HG03025 (cell line): ENCODE data around the gene MAOA.
"Not testable (repeated sequence)": the region's sequence is repeated elsewhere in the genome, so short reads cannot be mapped to it uniquely, and the experiment has no call there.

ENCODE experiments used
- ATAC-seq: cut with Tn5 transposase; IDR thresholded peaks from one replicate; pipeline ENCODE4 v1.9.1; 2021; ENCODE audit warnings: mild to moderate bottlenecking, moderate library complexity; ENCODE audit not compliant: unreplicated experiment, low FRiP score

The MAOA gene

DNA sequence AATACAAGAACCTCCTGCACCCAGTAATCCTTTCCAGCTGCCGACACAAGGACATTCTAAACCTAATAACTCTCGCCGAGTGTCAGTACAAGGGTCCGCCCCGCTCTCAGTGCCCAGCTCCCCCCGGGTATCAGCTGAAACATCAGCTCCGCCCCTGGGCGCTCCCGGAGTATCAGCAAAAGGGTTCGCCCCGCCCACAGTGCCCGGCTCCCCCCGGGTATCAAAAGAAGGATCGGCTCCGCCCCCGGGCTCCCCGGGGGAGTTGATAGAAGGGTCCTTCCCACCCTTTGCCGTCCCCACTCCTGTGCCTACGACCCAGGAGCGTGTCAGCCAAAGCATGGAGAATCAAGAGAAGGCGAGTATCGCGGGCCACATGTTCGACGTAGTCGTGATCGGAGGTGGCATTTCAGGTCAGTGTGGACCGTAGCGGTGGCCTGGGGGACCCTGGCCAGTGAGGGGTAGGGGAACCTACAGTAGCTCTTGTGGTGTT lies at the start of gene MAOA:
TSS of gene MAOA (plus strand) at position 295 of the 490 bp plus-strand sequence. CDS start at position 338, 43 bp downstream.
- no peak for ATAC-seq

DNA sequence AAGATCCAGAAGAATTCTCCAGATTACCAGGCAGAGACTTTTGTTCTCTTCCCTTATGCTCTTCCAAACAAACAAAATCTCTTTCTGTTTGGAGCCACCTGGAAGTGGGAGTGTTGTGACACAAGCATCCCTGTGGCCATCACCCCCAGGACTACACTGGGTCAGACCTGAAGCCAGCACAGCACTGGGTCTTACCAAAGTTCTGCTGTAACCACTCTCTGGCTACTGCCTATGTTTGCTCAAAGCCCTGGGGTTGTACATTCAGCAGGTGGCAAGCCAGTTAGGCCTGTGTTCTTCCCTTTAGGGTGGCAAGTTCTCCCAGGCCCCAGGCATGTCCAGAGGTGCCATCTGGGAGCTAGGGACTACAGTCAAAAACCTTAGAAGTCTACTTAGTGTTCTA lies 43.7 kb upstream of the MAOA start:
- ATAC-seq, result no peak

DNA sequence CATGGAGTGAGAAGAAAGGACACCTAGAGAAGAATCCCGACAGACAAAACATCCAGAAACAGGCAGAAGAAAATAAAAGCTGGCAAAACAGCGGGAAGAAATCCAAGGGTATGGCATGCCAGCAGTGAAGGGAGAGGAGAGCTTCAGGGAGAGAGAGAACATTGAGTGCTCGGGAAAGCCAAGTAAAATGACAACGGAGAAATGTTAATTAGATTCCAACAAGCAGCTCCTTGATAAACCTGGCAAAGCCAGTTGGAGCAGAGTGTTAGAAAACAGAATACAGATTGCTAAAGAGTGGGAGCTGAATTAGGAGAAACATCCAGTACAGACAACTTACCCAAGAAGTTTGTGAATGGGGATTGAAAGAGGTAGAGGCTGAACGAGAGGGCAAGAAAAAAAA lies 40.4 kb upstream of the MAOA start:
- no peak for ATAC-seq

DNA sequence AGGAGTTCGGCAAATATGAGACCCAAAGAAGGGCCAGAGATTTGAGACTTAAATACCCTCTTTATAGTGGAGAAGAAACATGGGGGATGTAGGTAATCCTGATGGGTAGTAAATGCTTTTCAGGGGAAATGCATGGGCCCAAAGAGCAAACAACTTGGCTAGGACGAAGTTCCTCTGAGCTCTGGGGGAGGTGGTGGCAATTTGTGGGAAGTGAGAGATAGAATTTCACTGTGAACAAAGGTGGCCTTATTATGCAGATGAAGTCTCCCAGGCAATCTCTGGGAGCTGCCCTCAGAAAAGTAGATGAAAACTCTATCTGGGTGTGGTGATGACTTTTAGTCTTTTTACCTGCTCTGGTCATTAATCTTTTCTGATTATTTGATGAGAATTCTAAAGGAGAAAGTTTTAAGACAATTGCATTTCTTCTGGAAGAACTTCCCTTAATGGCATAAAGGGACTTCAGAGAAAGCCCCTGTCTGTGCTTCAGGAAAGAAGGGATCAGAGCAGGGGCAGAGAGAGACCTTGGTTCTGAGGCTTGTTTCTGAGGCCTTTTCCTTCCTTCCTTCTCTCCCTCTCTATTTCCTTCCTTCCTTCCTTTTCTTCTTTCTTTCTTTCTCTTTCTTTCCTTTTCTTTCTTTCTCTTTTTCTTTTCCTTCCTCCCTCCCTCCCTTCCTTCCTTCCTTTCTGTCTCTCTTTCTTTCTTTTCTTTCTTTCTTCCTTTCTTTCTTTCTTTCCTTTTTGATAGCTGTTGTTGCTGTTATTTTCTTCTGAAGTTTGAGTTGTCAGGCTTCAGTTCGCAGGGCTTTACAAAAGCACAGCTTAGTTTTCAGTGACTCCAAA lies 37.5 kb upstream of the MAOA start:
- ATAC-seq, result no peak

DNA sequence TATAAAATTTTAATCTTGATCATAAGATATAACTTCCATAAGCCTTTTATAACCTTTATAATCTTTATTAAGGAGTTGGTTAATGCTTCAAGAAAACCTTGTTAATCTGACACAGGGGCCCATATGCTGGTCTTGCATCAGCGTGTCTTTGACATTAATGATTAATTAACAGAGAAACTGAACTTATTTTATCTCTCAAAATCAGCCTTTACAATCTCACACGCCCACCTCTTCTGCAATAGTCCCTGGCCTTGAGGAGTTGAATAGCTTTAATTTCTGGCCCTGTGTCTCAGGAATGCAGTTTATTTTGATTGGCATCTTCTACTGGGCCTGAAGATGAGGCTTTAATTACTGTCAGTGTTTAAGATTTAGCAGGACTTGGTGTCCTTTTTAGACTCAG lies 36.2 kb upstream of the MAOA start:
- ATAC-seq, result not testable (repeated sequence)

DNA sequence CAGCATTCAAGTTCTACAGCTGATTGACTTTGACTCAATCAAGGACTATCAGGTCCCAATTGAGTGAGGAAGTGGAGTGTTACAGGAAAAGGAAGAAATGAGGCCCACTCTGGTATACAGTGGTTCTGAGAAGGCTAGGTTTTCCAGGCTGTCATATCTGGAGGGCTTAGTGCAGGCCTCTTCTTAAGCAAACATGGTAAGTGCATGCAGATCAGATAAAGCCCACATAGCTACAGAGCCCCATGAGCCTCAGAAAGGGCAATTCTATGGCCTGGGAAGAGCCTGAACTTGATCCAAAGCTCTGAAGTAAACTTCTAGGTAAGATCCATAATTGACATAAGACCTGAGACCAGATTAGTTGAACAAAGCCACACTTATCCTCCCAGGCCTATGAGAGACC lies 29.0 kb upstream of the MAOA start:
- no peak for ATAC-seq

DNA sequence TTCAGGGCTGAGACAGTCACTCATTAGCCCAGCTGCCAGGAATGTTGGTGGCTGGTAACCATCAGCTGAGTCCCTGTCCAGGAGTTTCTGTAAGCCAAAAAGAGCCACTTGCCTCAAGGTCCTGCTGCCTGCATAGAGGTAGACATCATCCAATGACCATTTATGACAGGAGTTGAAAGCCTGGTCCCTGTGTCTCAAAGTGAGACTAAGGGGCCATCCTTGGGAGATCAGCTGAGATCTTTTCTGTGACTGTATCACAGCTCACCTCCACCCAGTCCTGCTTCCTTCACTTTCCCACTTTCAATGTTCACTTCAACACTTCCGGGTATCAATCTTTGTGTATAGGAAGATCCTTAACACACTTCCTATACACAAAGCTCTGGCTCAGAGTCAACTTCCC lies 28.4 kb upstream of the MAOA start:
- ATAC-seq, result no peak

DNA sequence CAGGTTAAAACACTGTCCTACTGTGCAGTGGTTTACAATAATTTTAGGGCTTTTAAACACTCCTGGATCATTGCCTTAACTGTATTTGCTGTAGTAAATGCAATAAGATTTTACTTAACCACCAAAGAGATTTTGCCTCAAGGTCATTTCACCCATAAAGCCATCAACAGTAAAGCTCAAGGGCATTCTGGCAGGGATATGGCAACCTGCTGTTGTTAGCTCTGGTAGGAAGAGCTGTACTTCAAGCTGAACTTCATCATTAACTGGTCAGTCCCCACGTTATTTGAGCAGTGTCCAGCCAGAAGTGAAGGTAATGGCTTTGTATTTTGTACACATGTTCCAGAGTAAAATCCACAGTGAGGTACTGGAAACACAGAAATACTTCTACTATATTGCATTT lies 26.9 kb upstream of the MAOA start:
- no peak for ATAC-seq

DNA sequence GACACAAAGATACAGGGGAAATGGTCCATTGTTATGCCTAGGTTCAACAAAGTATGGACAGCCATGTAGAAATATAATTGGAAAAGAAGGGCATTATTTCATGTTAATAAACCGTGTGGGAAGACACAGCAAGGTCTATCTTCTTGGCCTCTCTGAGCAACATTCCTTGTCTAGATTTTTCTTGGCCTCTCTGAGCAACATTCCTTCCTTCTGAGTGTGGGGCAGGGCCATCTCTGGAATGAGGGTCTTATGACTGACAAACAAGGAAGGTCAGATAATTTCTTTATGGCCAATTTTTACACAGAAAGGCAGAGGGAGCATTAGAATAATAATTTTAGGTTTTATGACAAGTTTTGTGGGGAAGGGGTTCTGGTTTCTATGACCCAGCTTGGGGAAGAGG lies 24.3 kb upstream of the MAOA start:
- no peak for ATAC-seq

DNA sequence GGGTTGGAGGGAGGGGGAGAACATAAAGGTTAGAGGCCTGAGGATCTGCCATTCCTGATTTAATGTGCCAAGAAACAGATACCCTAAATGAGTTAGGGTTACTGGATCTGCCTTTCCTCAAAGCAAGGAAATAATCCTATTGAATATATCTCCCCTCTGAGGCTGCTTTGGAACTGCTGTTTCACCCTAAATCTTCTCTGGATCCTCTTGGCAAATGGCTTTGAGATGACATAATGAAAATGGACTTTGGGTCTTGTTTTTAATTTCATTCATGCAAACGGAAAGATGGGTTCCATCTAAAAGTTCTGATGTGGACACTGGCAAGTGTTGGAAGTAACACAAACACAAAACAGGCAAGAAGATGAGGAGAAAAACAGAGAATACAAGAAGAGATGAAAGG lies 23.0 kb upstream of the MAOA start:
- no peak for ATAC-seq

DNA sequence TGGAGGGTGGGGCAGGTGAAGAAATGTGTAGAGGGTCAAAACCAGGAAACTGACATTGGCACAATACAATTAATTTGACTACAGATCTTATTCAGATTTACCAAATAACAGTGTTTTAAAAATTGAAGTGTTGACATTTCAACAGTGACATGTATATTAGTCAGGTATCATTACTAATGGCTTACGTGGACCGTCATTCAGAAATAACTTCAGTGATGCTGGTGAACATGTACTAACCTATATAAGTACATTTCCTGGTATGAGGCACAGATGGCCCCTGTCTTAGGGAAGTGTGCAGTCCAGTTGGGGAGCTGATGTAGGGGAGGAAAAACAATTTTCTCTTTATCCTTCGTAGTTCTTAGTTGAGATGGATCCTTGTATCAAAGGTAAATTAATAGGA lies 22.3 kb upstream of the MAOA start:
- no peak for ATAC-seq

DNA sequence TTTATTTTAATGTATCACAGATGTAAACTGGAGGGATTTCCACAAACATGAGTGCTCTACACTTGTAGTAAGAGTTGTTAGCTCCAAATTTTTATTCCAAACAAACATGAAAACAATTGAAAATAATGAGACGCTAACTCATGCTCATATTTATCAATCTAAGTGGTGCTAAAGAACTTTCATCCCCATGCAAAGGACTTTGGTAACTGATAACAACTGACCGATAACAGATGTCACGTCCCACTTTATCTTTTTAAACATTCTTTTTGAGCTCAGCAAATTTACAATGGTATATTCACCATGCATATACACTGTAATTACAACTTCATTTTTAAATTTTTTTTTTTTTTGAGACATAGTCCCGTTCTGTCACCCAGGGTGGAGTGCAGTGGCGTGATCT lies 15.6 kb upstream of the MAOA start:
- ATAC-seq, result no peak

DNA sequence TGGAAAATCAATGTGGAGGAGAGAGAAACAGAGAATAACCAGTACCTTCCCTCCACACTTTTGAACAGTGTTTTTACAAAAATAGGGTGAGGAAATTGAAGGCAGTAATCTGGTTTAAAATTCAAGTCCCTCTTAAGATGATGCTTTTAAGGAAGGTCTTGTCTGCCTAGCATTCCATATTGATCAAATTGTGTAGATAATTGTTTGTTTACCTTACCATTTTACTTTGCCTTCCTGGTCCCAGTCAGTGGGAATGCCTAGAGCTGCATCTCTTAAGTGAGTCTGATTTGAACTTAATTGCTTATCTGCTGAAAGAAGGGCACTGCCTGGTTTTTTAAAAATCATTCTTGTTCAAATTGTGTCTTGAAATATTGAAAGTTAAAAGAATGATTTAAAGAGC lies 14.4 kb upstream of the MAOA start:
- no peak for ATAC-seq

DNA sequence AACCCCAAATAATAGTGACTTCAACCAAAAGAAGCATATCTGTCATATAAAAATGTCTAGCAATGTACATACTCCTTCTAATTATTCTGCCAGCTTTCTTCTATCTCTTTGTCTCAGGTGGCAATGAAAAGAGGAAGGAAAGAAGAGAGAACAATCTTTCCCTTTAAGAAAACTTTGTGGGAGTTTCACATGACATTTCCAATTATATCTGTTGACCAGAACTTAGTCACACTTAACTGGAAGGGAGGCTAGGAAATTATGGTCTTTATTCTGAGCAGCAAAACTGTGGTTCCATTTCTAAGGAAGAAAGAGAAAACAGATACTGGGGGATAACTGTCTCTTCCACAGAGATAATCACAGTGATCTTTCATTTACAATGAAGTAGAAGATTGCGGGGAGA lies 12.9 kb upstream of the MAOA start:
- no peak for ATAC-seq

DNA sequence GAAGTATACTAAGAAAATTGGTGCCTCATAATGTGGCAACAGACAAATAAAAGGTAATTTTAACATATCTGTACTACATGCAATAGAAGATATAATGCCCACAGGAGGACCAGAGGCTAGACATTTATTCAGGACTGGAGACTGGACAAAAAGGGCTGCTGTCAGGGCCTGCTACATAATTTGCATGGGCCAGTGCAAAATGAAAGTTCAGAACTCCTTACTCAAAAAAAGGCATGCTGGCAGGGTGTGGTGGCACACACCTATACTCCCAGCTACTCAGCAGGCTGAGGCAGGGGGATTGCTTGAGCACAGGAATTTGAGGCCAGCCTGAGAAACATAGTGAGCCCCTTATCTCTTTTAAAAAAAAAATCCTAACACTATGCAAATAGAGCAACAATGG lies 12.4 kb upstream of the MAOA start:
- ATAC-seq, result no peak

DNA sequence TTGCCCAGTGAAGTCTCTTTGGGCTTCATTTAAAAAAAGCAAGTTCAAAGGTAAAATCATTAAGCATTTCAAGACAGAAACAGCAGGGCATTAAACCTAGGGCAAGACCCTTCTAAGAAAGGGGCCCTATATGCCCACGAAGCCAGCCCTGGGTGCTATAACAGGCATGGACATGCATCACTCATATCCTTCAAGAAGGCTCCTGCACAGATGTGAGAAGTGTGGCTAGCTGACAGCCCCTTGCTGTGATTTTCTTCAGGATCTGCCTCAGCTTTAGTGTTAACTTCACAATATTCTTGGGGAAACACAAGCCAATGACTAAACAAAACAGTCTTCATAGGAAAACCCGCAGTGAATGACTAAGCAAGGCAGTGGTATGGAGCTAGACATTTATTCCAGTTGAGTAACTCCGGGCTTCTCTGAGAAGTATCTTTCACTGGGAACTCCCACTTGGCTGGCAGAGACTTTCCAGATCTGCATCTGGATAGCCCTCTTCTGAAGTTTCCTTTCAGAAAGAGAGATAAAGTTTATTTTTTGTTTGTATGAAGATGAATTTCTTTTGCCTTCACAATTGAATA lies 11.9 kb upstream of the MAOA start:
- ATAC-seq, result no peak

DNA sequence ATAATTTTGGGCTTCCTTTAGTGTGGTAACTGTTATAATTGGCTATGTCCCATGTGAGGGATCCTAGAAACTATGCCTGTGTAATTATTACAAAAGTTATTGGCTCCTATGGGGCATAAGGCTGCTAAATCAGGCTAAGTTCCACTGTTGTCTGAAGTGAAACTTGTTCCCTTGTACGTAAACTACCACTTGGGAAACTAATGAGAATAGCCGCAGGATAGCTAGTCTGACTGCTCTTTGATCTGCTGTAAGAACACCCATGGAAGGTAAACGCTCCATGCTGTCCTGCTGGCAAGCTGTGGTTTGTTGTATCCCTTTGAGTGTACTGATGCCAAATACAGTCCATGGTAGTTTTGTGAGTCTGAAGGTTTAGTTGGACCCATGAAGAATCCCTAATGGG lies 9.3 kb upstream of the MAOA start:
- no peak for ATAC-seq

DNA sequence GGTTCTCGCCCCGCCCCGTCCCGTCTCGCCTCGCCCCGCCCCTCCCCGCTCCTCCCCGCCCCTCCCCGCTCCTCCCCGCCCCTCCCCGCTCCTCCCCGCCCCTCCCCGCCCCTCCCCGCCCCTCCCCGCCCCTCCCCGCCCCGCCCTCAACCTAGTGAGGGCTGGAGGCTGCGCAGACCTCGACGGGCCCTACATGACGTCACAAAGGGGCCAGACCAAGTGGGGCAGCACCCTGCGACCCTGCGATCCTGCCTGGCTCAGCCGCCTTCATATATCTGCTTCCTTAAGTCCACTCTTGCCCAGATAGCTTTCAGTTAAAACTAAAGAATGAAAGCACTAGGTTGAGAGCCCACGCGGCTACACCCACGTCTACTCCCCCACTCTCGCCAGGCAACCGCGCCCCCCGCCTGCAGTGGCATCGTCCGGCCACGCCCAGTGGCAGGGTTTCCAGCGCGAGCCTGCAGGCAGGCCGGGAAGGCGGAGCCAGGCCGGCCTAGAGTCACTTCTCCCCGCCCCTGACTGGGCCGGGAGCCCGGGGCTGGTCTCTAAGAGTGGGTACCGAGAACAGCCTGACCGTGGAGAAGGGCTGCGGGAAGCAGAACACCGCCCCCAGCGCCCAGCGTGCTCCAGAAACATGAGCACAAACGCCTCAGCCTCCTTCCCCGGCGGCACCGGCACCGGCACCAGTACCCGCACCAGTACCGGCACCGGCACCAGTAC lies 1.5 kb upstream of the MAOA start:
- ATAC-seq, result peak; percentile 93

DNA sequence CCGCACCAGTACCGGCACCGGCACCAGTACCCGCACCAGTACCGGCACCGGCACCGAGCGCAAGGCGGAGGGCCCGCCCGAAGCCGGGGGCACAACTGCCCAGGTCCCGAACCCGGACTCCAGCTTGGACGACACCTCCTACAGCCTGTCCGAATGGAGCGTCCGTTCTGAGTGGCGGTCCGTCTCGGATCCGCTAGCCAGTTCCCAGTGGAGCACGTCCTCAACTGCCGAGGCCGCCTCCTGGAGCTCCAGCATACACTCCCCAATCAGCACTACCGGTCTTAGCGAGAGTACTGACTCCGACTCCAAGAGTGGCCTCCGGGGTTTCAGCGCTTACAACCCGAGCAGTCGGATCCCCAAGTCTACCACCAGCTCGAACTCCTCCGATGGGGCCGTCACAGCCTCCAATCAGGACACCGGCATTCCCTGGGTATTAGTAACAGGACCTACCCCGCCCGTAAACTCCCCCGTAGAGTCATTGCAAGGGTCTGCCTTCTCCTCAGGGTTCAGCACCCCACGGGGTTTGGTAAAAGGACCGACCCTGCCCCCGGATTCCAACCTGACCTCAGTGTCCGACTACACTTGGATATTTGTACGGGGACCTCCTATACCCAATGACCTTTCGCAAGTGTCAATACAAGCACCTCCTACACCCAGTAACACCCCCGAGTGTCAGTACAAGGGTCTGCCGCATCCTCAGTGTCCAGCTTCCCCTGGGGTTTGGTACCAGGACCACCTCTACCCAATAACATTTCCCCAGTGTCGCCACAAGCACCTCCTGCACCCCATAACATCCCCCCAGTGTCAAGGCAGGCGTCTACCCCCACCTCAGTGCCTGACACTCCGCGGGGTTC lies 721 bp upstream of the MAOA start:
- ATAC-seq, result no peak

DNA sequence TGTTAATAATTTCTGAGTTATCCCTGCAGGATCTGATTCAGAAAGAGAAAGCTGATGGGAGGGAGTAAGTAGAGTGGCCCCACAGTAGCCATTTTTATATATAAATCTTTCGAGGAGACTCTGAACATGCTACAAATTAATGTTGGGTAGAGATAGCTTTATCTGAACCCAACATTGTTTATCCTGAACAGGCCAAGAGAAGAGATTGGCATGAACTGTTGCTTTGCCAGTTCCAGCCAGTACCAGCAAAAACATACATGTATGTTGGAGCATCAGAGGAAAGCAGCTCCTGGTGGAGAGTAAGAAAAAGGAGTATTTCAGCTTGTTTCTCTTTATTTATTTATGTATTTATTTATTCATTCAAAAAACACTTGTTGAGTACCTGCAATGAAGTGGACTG lies 1.6 kb downstream of the MAOA start:
- ATAC-seq, result no peak
